NCI-H526 treated with DMSO at 0.1 percent for 48 hours (cell line): ENCODE data around the gene SCAPER.

ENCODE experiments used
- DNase-seq: peaks from one replicate; lab custom pipeline; 2025; lab: John Stamatoyannopoulos, UW

SCAPER gene

GRCh38 chr15:76353903-76354302 lies 551.2 kb downstream of the SCAPER start:
- no peak for DNase-seq

GRCh38 chr15:76353023-76353577 lies 552.0 kb downstream of the SCAPER start:
- no peak for DNase-seq

GRCh38 chr15:76349301-76350070 lies 555.7 kb downstream of the SCAPER start:
- peak; percentile 30 for DNase-seq

GRCh38 chr15:76347482-76348055 lies 557.6 kb downstream of the SCAPER start:
- DNase-seq = no peak

- DNase-seq = no peak
Measured at GRCh38 chr15:76346669-76347481, 558.3 kb downstream of the SCAPER start.

GRCh38 chr15:76345880-76346668 lies 559.1 kb downstream of the SCAPER start:
- DNase-seq = no peak

GRCh38 chr15:76345583-76345879 lies 559.6 kb downstream of the SCAPER start:
- no peak for DNase-seq

DNA sequence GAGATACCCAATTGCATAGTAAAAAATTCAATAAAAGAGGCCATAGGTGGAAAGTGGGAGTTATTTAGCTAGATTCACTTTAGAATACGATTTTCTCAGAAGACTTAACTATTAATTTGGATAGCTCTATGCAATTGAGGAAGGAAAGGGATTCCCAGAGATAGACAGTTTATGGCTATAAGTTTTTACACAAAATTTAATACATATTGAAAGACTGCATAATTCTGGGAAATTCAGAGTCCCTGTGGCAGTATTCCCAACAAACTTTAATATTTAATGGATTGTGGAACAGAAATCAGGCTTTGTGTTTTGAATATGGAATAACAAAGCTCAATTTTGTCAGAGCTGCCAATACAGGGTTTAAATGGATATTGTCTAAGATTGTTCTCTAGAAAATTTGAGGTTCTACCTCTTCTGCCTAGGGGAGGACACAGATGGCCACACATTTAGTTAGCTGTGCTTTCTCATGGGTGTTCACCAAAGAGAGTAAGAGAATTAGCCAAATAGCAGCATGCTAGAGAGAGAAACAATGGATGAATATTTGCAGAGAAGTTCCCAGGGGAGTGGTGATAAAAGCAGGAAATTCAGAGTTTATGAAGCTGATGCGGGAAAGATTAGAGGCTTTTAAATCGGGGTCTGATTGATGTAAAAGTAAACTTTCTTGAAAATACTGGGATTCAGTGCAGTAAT lies 560.1 kb downstream of the SCAPER start:
- DNase-seq = no peak

- no peak for DNase-seq
Measured at GRCh38 chr15:76343313-76343996, 561.7 kb downstream of the SCAPER start.

- DNase-seq = no peak
Measured at GRCh38 chr15:76342382-76343201, 562.5 kb downstream of the SCAPER start.

DNA sequence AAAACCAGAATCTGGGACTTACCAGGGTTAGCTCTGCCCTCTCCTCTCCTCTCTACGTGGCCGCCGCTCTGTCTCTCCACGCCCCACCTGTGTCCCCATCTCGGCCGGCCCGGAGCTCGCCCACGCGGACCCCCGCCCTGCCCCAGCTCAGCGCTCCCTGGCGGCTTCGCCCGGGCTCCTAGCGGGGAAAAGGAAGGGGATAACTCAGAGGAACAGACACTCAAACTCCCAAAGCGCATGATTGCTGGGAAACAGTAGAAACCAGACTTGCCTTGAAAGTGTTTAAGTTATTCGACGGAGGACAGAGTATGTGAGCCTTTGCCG lies 563.1 kb downstream of the SCAPER start:
- no peak for DNase-seq

DNA sequence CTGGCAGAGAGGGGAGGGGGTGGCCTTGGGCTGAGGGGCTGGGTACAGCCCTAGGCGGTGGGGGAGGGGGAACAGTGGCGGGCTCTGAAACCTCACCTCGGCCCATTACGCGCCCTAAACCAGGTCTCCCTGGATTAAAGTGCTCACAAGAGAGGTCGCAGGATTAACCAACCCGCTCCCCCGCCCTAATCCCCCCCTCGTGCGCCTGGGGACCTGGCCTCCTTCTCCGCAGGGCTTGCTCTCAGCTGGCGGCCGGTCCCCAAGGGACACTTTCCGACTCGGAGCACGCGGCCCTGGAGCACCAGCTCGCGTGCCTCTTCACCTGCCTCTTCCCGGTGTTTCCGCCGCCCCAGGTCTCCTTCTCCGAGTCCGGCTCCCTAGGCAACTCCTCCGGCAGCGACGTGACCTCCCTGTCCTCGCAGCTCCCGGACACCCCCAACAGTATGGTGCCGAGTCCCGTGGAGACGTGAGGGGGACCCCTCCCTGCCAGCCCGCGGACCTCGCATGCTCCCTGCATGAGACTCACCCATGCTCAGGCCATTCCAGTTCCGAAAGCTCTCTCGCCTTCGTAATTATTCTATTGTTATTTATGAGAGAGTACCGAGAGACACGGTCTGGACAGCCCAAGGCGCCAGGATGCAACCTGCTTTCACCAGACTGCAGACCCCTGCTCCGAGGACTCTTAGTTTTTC lies 563.6 kb downstream of the SCAPER start:
- peak; percentile 51 for DNase-seq

DNA sequence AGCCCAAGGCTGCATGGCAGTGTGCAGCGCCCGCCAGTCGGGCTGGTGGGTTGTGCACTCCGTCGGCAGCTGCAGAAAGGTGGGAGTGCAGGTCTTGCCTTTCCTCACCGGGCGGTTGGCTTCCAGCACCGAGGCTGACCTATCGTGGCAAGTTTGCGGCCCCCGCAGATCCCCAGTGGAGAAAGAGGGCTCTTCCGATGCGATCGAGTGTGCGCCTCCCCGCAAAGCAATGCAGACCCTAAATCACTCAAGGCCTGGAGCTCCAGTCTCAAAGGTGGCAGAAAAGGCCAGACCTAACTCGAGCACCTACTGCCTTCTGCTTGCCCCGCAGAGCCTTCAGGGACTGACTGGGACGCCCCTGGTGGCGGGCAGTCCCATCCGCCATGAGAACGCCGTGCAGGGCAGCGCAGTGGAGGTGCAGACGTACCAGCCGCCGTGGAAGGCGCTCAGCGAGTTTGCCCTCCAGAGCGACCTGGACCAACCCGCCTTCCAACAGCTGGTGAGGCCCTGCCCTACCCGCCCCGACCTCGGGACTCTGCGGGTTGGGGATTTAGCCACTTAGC lies 564.3 kb downstream of the SCAPER start:
- peak; percentile 51 for DNase-seq

DNA sequence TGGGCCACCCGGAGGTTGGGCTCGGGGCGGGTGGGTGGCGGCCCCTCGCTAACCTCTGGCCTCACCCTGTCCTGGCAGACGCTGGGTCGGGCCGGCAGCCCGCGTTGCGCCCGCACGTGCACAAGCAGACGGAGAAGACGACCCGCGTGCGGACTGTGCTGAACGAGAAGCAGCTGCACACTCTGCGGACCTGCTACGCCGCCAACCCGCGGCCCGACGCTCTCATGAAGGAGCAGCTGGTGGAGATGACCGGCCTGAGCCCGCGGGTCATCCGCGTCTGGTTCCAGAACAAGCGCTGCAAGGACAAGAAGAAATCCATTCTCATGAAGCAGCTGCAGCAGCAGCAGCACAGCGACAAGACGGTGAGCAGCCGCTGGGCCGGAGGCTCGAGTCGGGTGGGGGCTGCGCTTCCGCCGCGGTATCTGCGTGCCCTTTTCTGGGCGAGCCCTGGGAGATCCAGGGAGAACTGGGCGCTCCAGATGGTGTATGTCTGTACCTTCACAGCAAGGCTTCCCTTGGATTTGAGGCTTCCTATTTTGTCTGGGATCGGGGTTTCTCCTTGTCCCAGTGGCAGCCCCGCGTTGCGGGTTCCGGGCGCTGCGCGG lies 564.8 kb downstream of the SCAPER start:
- DNase-seq = peak; percentile 36

GRCh38 chr15:76339305-76340197 lies 565.6 kb downstream of the SCAPER start:
- DNase-seq = peak; percentile 21

- DNase-seq = peak; percentile 63
Measured at GRCh38 chr15:76338486-76339304, 566.4 kb downstream of the SCAPER start.
